Esophagus muscularis mucosa (tissue), 4 donors: Measurements from ENCODE around the gene SLC16A4. TPM values are rescaled to one million over a fixed set of nuclear protein-coding genes. Genes with fewer than 3 reads are reported as not detected.

Experiments used
- DNase-seq: peaks from one replicate; pipeline ENCODE4 v3.0.0-alpha.2; 2017; ENCODE audit errors: extremely low spot score
- H3K27ac ChIP-seq, 4 donors: fragments of 200-600 bp; sonication (generic); replicated peaks in 1 of 4; 1 replicate in 3 of 4; 2 replicates in 1 of 4; pipeline ENCODE4 v1.5.1; 2016 to 2019; ENCODE audit warnings: mild to moderate bottlenecking in 1 of 4
- H3K27me3 ChIP-seq, 4 donors: fragments of 200-600 bp; sonication (generic); one replicate each; pipeline versions ENCODE4 v1.5.1 to v1.6.0; 2016 to 2019
- H3K36me3 ChIP-seq, 4 donors: fragments of 200-600 bp; sonication (generic); one replicate each; pipeline ENCODE4 v1.5.1; 2016 to 2019
- H3K4me1 ChIP-seq, 4 donors: fragments of 200-600 bp; sonication (generic); one replicate each; pipeline ENCODE4 v1.5.1; 2016 to 2019
- H3K4me3 ChIP-seq, 4 donors: fragments of 200-600 bp; sonication (generic); 1 replicate in 2 of 4; 2 replicates in 2 of 4; pipeline ENCODE4 v1.5.1; 2016 to 2019; ENCODE audit warnings: mild to moderate bottlenecking in 4 of 4, moderate library complexity in 1 of 4
- H3K9me3 ChIP-seq, 4 donors: fragments of 200-600 bp; sonication (generic); 1 replicate in 3 of 4; 2 replicates in 1 of 4; pipeline ENCODE4 v1.5.1; 2016 to 2019
- EP300 ChIP-seq: sonication (generic); formaldehyde crosslinking; IDR thresholded peaks from one replicate; pipeline ENCODE4 v1.6.1; 2017; ENCODE audit warnings: antibody characterized with exemption
- POLR2A ChIP-seq: fragments of 450-650 bp; IDR thresholded peaks from one replicate; pipeline ENCODE4 v1.6.1; 2017; ENCODE audit warnings: antibody characterized with exemption, moderate library complexity, mild to moderate bottlenecking, low read depth
- POLR2AphosphoS5 ChIP-seq, 2 donors: sonication (generic); formaldehyde crosslinking; IDR thresholded peaks; one replicate each; pipeline ENCODE4 v1.6.1; 2017; ENCODE audit warnings: antibody characterized with exemption in 2 of 2
- whole genome bisulfite sequencing: methylation state at CpG from one replicate; pipeline ENCODE4 v1.1.5; 2018; 5-methylcytosine and 5-hydroxymethylcytosine counted together
- intact Hi-C: fragments of 100-400 bp; cut with DNase I; formaldehyde crosslinking; loops from one replicate; pipeline ENCODE4 v1.15.1; 2023
- total RNA-seq, 4 donors: library from RNA; depleted of rRNA; stranded (reverse); fragments of >200 nt; gene quantifications; one replicate each; pipeline versions ENCODE4 v1.1.0 to v1.2.1, GENCODE V29; 2016
- TF ChIP-seq, protein P1 (sequence below), 3 experiments: fragments of 200-600 bp in 2 of 3; fragments of 450-650 bp in 1 of 3; sonication (generic) in 2 of 3; IDR thresholded peaks; one replicate each; pipeline ENCODE4 v1.5.1; 2017 to 2019; ENCODE audit warnings: antibody characterized with exemption in 3 of 3, mild to moderate bottlenecking in 2 of 3, moderate library complexity in 1 of 3

Gene SLC16A4
- total RNA-seq, 4 donors from 2014 or later, result 5.8 to 8.8 (median 8.4) TPM

DNA sequence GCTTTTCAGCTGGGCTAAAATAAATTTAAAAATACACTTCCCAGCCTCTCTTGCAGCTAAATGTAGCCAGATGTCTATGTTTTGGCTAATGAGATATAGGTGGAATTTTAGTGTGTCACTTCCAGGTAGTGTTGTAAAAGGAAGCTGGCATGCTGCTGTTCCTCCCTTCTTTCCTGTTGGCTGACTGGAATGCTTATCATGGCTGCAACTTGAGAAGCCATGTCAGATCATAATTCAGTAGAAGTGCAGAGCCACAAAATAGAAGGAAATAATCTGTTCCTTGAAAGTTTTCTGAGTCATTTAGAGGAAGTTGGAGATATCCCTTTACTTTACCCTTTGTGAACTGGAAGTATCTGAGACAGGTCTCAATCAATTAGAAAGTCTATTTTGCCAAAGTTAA is 62.6 kb downstream of the SLC16A4 start:
- Histone ChIP-seq H3K27ac (no peak overlapping the region), H3K36me3 (no peaks in the 10 kb centered on the region), H3K27me3 (no peaks in the 10 kb centered on the region), H3K4me1 (no peaks in the 10 kb centered on the region), H3K4me3 (no peak overlapping the region), H3K9me3 (no peaks in the 10 kb centered on the region)
- no peak for DNase-seq
- intact Hi-C loops, result no loop called here
- TF ChIP-seq POLR2A (no peak), POLR2AphosphoS5 (IDR thresholded peaks at IDR 0.05) (no peak)
- TF ChIP-seq, protein P1, sequence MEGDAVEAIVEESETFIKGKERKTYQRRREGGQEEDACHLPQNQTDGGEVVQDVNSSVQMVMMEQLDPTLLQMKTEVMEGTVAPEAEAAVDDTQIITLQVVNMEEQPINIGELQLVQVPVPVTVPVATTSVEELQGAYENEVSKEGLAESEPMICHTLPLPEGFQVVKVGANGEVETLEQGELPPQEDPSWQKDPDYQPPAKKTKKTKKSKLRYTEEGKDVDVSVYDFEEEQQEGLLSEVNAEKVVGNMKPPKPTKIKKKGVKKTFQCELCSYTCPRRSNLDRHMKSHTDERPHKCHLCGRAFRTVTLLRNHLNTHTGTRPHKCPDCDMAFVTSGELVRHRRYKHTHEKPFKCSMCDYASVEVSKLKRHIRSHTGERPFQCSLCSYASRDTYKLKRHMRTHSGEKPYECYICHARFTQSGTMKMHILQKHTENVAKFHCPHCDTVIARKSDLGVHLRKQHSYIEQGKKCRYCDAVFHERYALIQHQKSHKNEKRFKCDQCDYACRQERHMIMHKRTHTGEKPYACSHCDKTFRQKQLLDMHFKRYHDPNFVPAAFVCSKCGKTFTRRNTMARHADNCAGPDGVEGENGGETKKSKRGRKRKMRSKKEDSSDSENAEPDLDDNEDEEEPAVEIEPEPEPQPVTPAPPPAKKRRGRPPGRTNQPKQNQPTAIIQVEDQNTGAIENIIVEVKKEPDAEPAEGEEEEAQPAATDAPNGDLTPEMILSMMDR (IDR thresholded peaks at IDR 0.05), result no peak

DNA sequence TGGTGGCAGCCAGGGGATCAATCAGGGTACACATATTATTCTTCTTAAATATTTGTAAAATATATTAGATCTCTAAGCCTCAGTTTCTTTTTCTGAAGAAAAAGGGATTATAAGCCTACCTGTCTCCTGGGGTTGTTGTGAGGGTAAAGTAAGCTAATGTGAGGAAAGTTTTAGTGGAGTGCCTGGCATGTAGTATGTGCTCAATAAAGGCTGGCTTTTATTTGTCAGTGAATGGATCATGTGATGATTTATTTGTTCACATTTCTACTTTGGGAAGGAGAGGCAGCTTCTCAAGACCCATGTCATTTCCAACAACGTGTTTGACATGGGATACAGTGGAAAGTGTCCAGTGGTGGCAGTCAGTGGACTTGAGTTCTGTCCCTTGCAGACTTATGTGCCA is 64.0 kb downstream of the SLC16A4 start:
- 67% methylated on average over 1 of the region's 1 CpG for WGBS
- DNase-seq, result no peak
- no peak for TF ChIP-seq POLR2A
- TF ChIP-seq, protein P1 (IDR thresholded peaks at IDR 0.05), result no peak
- no peak for TF ChIP-seq EP300
- TF ChIP-seq POLR2AphosphoS5 (IDR thresholded peaks at IDR 0.05), result no peak
- no peak overlapping the region for H3K27ac ChIP-seq
- no peaks in the 10 kb centered on the region for H3K27me3 ChIP-seq
- no peaks in the 10 kb centered on the region for H3K9me3 ChIP-seq
- H3K36me3 ChIP-seq, result no peaks in the 10 kb centered on the region
- H3K4me1 ChIP-seq, result no peaks in the 10 kb centered on the region
- no peak overlapping the region for H3K4me3 ChIP-seq
- intact Hi-C loops, result no loop called here

DNA sequence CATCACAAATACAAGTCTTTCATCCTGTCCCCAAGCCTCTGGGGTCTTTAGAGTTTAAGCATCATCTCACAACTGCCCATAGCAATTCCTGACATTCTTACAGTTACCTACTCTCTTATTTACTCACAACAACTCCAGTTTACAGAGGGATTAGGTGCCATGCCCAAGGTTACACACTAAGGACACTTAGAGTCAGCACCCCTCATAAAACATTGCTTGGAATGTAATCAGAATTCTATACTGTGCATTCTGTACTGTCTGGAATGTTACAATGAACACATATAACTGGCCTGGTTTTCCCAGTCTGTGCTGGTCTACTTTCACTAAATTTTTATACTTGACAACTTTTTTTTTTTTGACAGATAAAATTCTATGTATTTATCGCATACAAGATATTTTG is 66.2 kb downstream of the SLC16A4 start:
- Histone ChIP-seq H3K4me3 (no peak overlapping the region), H3K4me1 (no peaks in the 10 kb centered on the region), H3K9me3 (no peaks in the 10 kb centered on the region), H3K36me3 (no peaks in the 10 kb centered on the region), H3K27me3 (no peaks in the 10 kb centered on the region), H3K27ac (no peak overlapping the region)
- intact Hi-C loops, result no loop called here
- no peak for DNase-seq
- WGBS, result 97% methylated on average over 1 of the region's 1 CpG
- TF ChIP-seq EP300 (no peak), POLR2A (no peak), POLR2AphosphoS5 (IDR thresholded peaks at IDR 0.05) (no peak)
- TF ChIP-seq, protein P1 (IDR thresholded peaks at IDR 0.05), result no peak

DNA sequence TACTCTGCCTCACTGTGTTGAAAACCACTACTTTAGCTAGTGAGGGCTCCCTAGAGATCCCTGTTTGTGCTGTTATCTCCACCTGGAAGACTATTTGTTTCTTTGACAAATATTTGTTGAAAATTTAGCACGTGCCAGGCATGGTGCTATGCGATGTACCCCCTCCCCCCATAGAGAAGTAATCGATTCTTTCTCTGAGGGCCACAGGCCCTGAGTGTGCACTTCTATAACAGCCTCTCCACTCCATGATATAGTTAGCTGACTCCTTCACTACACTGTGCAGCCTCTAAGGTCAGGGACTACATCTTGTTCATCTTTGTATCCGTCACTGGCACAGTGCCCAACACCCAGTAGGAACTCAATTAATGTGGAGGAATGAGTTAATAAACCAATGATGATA is 69.0 kb downstream of the SLC16A4 start:
- WGBS, result 67% methylated on average over 4 of the region's 4 CpGs
- H3K4me1 ChIP-seq, result no peaks in the 10 kb centered on the region
- TF ChIP-seq POLR2A (no peak), POLR2AphosphoS5 (IDR thresholded peaks at IDR 0.05) (no peak), EP300 (no peak)
- TF ChIP-seq, protein P1 (IDR thresholded peaks at IDR 0.05), result no peak
- H3K27ac ChIP-seq, result no peak overlapping the region
- no peaks in the 10 kb centered on the region for H3K9me3 ChIP-seq
- DNase-seq, result no peak
- no peaks in the 10 kb centered on the region for H3K36me3 ChIP-seq
- no peak overlapping the region for H3K4me3 ChIP-seq
- intact Hi-C loops, result no loop called here
- H3K27me3 ChIP-seq, result no peaks in the 10 kb centered on the region

DNA sequence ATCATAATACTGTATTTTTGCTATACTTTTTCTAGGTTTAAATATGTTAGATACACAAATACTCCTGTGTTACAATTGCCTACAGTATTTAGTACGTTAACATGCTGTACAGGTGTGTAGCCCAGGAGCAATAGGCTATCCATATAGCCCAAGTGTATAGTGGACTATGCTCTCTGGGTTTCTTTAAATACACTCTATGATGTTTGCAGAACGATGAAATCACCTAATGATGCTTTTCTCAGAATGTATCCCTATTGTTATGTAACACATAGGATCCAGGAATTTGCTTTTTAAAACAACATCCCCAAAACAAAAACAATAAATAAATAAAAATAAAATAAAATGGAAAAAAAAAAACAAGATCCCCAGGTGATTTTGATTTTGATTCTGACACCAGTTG is 69.8 kb downstream of the SLC16A4 start:
- no peak for DNase-seq
- H3K4me3 ChIP-seq, result no peak overlapping the region
- intact Hi-C loops, result no loop called here
- TF ChIP-seq POLR2AphosphoS5 (IDR thresholded peaks at IDR 0.05) (no peak), EP300 (no peak), POLR2A (no peak)
- TF ChIP-seq, protein P1 (IDR thresholded peaks at IDR 0.05), result no peak
- no peaks in the 10 kb centered on the region for H3K27me3 ChIP-seq
- 88% methylated on average over 2 of the region's 2 CpGs for WGBS
- H3K9me3 ChIP-seq, result no peaks in the 10 kb centered on the region
- H3K36me3 ChIP-seq, result no peaks in the 10 kb centered on the region
- no peak overlapping the region for H3K27ac ChIP-seq
- H3K4me1 ChIP-seq, result no peaks in the 10 kb centered on the region
